Measurements from ENCODE around the gene KREMEN1. TPM values are rescaled to one million over a fixed set of nuclear protein-coding genes. Genes with fewer than 3 reads are reported as not detected.

Gene KREMEN1
- total and polyA plus RNA-seq, 8 donors: 24.6 to 49.7 (median 33.6) TPM

GRCh38 chr22:29208879-29209623 is 136.2 kb downstream of the KREMEN1 start:
- Histone ChIP-seq H3K27ac (no peak overlapping the region), H3K9me3 (no peaks in the 10 kb centered on the region), H3K36me3 (no peaks in the 10 kb centered on the region), H3K27me3 (peaks cover 0 to 40% of the 10 kb centered on the region in 2 donors), H3K4me1 (peaks cover 4 to 27% of the 10 kb centered on the region in 2 donors), H3K4me3 (no peak overlapping the region)
- ATAC-seq (no peak), DNase-seq (peak in 2 of 4 donors; percentile 74 to 79)
- TF ChIP-seq CTCF (IDR thresholded peaks at IDR 0.05): no peak
- intact Hi-C loops (cut with DNase I): no loop called here

GRCh38 chr22:29209624-29209929 is 136.7 kb downstream of the KREMEN1 start:
- Histone ChIP-seq H3K4me1 (peaks cover 4 to 25% of the 10 kb centered on the region in 2 donors), H3K27me3 (peaks cover 0 to 40% of the 10 kb centered on the region in 2 donors), H3K9me3 (no peaks in the 10 kb centered on the region), H3K36me3 (no peaks in the 10 kb centered on the region), H3K4me3 (no peak overlapping the region), H3K27ac (no peak overlapping the region)
- intact Hi-C loops (cut with DNase I): no loop called here
- ATAC-seq (no peak), DNase-seq (no peak)
- TF ChIP-seq CTCF (IDR thresholded peaks at IDR 0.05): no peak

- no peak for ATAC-seq
- Histone ChIP-seq H3K4me1 (peaks cover 3 to 15% of the 10 kb centered on the region in 2 donors), H3K9me3 (no peaks in the 10 kb centered on the region), H3K27me3 (peaks cover 0 to 29% of the 10 kb centered on the region in 2 donors), H3K36me3 (no peaks in the 10 kb centered on the region), H3K4me3 (no peak overlapping the region), H3K27ac (no peak overlapping the region)
- intact Hi-C loops (cut with DNase I): no loop called here
- no peak for TF ChIP-seq CTCF (IDR thresholded peaks at IDR 0.05)
- peak in 1 of 4 donors; percentile 23 for DNase-seq
Observed at GRCh38 chr22:29211066-29211465, 138.2 kb downstream of the KREMEN1 start.

- TF ChIP-seq CTCF (IDR thresholded peaks at IDR 0.05): no peak
- H3K9me3 ChIP-seq: no peaks in the 10 kb centered on the region
- DNase-seq (peak in 1 of 4 donors; percentile 17), ATAC-seq (no peak)
- peaks cover 0 to 11% of the 10 kb centered on the region in 2 donors for H3K4me1 ChIP-seq
- H3K4me3 ChIP-seq: no peak overlapping the region
- H3K27me3 ChIP-seq: peaks cover 0 to 25% of the 10 kb centered on the region in 2 donors
- no peak overlapping the region for H3K27ac ChIP-seq
- no peaks in the 10 kb centered on the region for H3K36me3 ChIP-seq
- intact Hi-C loops (cut with DNase I): no loop called here
Observed at GRCh38 chr22:29211466-29211865, 138.6 kb downstream of the KREMEN1 start.

GRCh38 chr22:29212743-29213142 is 139.9 kb downstream of the KREMEN1 start:
- no peak for ATAC-seq
- H3K4me1 ChIP-seq: peaks cover 0 to 14% of the 10 kb centered on the region in 2 donors
- peak in 1 of 4 donors; percentile 21 for DNase-seq
- intact Hi-C loops (cut with DNase I): no loop called here
- H3K27ac ChIP-seq: no peak overlapping the region
- no peaks in the 10 kb centered on the region for H3K36me3 ChIP-seq
- H3K27me3 ChIP-seq: peaks cover 0 to 14% of the 10 kb centered on the region in 2 donors
- TF ChIP-seq CTCF (IDR thresholded peaks at IDR 0.05): no peak
- no peaks in the 10 kb centered on the region for H3K9me3 ChIP-seq
- H3K4me3 ChIP-seq: no peak overlapping the region
